Endodermal cell (in vitro differentiated cells): ENCODE results near the gene CHD6. TPM values are rescaled to one million over a fixed set of nuclear protein-coding genes. Genes with fewer than 3 reads are reported as not detected.

Source experiments
- DNase-seq: peaks from one replicate; pipeline ENCODE4 v3.0.0-alpha.2; 2017
- H3K27ac ChIP-seq: 2 replicates; pipeline ENCODE4 v1.5.1; 2013; ENCODE audit warnings: mild to moderate bottlenecking, low read depth, low read length, moderate library complexity
- H3K27me3 ChIP-seq: 2 replicates; pipeline ENCODE4 v1.6.1; 2013; ENCODE audit warnings: mild to moderate bottlenecking, low read length, moderate library complexity; ENCODE audit not compliant: insufficient read depth, control insufficient read depth, poor library complexity, severe bottlenecking
- H3K36me3 ChIP-seq: 2 replicates; pipeline ENCODE4 v1.7.0; 2013; ENCODE audit warnings: mild to moderate bottlenecking, low read length, moderate library complexity; ENCODE audit not compliant: control insufficient read depth, insufficient read depth
- H3K4me1 ChIP-seq: one replicate; pipeline ENCODE4 v1.7.0; 2013; ENCODE audit warnings: low read length; ENCODE audit not compliant: control insufficient read depth, insufficient read depth
- H3K4me3 ChIP-seq: 2 replicates; pipeline ENCODE4 v1.5.1; 2013; ENCODE audit warnings: mild to moderate bottlenecking, low read length, moderate library complexity
- H3K9ac ChIP-seq: 2 replicates; pipeline ENCODE4 v1.6.1; 2013; ENCODE audit warnings: mild to moderate bottlenecking, low read length, moderate library complexity; ENCODE audit not compliant: poor library complexity, severe bottlenecking; ENCODE audit errors: extremely low read depth
- H3K9me3 ChIP-seq: 2 replicates; pipeline ENCODE4 v1.6.1; 2013; ENCODE audit warnings: mild to moderate bottlenecking, low read length, moderate library complexity; ENCODE audit not compliant: control insufficient read depth
- H3K27ac Mint-ChIP-seq: 2 replicates; pipeline ENCODE4 v1.8.0; 2020; ENCODE audit warnings: mixed read lengths
- H3K27me3 Mint-ChIP-seq: 2 replicates; pipeline ENCODE4 v1.8.0; 2021; ENCODE audit warnings: mild to moderate bottlenecking, mixed read lengths; ENCODE audit not compliant: insufficient read depth
- H3K36me3 Mint-ChIP-seq: 2 replicates; pipeline ENCODE4 v1.8.0; 2020; ENCODE audit warnings: low read depth, mixed read lengths
- H3K4me1 Mint-ChIP-seq: 2 replicates; pipeline ENCODE4 v1.8.0; 2020; ENCODE audit warnings: mixed read lengths
- H3K4me3 Mint-ChIP-seq: 2 replicates; pipeline ENCODE4 v1.8.0; 2020; ENCODE audit warnings: mild to moderate bottlenecking, moderate library complexity, mixed read lengths
- H3K9me3 Mint-ChIP-seq: 2 replicates; pipeline ENCODE4 v1.8.0; 2020; ENCODE audit warnings: mild to moderate bottlenecking, mixed read lengths
- WGBS, 2 experiments: methylation state at CpG; one replicate each; pipeline versions ENCODE4 v1.1.5 to v1.1.7; 2013; ENCODE audit warnings: missing lambda C conversion rate in 2 of 2, mixed read lengths in 1 of 2; ENCODE audit not compliant: insufficient coverage in 1 of 2, insufficient read length in 1 of 2; 5-methylcytosine and 5-hydroxymethylcytosine counted together
- total RNA-seq, 2 donors: library from RNA; stranded (reverse); fragmentation: NEBNext Ultra II Directional in 1 of 2; extraction: Animal tissue kit (Norgen Biotek cat#: 25700) in 1 of 2; gene quantifications; 2 replicates in 1 of 2; 3 replicates in 1 of 2; pipeline ENCODE4 v1.2.1, GENCODE V29; 2021
- TF ChIP-seq, protein P1 (sequence below): fragments of 200-600 bp; sonication (generic); conservative IDR thresholded peaks from 2 replicates; pipeline ENCODE4 v1.5.0; 2021; ENCODE audit warnings: antibody characterized with exemption, mild to moderate bottlenecking

The CHD6 gene
- total RNA-seq, 2 donors from 2014 or later, result 82.5 to 107 TPM

DNA sequence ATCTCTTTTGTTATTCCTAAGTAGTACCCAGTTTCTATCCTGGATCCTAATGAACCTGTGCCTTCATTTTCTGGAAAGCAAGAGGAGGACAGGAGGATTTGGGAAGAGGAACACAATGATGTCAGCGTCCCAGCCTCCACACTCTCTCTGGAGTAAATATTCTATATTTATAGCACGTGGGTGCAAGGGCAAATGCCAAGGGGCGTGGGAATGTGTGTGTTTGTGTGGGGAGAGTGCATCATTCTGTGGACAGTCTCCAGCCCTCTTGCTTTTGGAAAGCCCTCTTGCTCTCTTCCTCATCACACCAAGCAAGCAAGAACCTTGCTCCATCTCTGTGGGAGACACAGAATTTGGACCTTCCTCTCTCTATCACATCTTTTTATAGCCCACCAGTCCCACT lies 148.3 kb downstream of the CHD6 start:
- no peak overlapping the region for H3K27ac ChIP-seq
- H3K4me1 ChIP-seq, result no peaks in the 10 kb centered on the region
- no peaks in the 10 kb centered on the region for H3K27me3 ChIP-seq
- H3K27me3 Mint-ChIP-seq, result no peaks in the 10 kb centered on the region
- no peaks in the 10 kb centered on the region for H3K4me1 Mint-ChIP-seq
- DNase-seq, result no peak
- no peak overlapping the region for H3K27ac Mint-ChIP-seq
- no peaks in the 10 kb centered on the region for H3K9me3 ChIP-seq
- H3K4me3 ChIP-seq, result no peak overlapping the region
- H3K36me3 Mint-ChIP-seq, result peaks cover 52% of the 10 kb centered on the region
- TF ChIP-seq, protein P1, sequence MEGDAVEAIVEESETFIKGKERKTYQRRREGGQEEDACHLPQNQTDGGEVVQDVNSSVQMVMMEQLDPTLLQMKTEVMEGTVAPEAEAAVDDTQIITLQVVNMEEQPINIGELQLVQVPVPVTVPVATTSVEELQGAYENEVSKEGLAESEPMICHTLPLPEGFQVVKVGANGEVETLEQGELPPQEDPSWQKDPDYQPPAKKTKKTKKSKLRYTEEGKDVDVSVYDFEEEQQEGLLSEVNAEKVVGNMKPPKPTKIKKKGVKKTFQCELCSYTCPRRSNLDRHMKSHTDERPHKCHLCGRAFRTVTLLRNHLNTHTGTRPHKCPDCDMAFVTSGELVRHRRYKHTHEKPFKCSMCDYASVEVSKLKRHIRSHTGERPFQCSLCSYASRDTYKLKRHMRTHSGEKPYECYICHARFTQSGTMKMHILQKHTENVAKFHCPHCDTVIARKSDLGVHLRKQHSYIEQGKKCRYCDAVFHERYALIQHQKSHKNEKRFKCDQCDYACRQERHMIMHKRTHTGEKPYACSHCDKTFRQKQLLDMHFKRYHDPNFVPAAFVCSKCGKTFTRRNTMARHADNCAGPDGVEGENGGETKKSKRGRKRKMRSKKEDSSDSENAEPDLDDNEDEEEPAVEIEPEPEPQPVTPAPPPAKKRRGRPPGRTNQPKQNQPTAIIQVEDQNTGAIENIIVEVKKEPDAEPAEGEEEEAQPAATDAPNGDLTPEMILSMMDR, result no peak
- peaks cover 1% of the 10 kb centered on the region for H3K9me3 Mint-ChIP-seq
- no peak overlapping the region for H3K4me3 Mint-ChIP-seq
- H3K36me3 ChIP-seq, result peaks cover 51% of the 10 kb centered on the region
- no peak overlapping the region for H3K9ac ChIP-seq
- WGBS, 2 experiments, result 80% methylated on average over 1 of the region's 3 CpGs; no CpG with 5 or more reads in 1 of the 2 experiments

DNA sequence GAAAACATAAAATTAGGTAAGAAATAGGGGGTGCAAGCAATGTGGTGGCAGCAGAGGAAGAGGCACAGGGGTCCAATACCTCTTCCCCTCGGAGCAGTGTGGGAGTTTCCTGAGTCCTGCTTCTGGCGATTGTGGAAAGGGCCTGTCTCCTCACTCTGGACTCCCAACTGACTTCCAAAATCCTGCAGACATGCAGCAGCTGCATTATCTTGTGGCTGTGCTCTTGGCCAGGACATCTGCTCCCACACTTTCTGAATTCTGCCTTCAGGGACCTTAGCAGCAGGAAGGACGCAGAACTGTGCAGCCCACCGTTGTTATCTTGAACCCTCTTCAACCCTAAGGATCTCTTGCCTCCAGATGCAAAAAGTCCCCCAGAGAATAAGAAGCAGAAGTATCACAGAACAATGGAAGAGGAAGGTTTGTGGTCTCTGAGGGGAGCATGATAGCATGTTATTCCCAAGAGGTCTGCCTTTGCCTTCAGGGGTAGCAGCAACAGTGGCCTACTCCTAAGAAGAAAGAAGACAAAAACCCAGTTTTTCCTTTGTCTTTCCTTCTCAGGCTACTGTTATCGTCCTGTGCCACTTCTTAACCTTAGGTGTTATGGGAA lies 149.1 kb downstream of the CHD6 start:
- H3K27ac ChIP-seq, result no peak overlapping the region
- peaks cover 59% of the 10 kb centered on the region for H3K36me3 Mint-ChIP-seq
- no peak overlapping the region for H3K4me3 ChIP-seq
- H3K9ac ChIP-seq, result no peak overlapping the region
- peaks cover 58% of the 10 kb centered on the region for H3K36me3 ChIP-seq
- H3K27me3 Mint-ChIP-seq, result no peaks in the 10 kb centered on the region
- TF ChIP-seq, protein P1, result no peak
- no peaks in the 10 kb centered on the region for H3K4me1 Mint-ChIP-seq
- H3K4me1 ChIP-seq, result no peaks in the 10 kb centered on the region
- no peak overlapping the region for H3K27ac Mint-ChIP-seq
- no peak for DNase-seq
- no peak overlapping the region for H3K4me3 Mint-ChIP-seq
- H3K9me3 Mint-ChIP-seq, result peaks cover 1% of the 10 kb centered on the region
- no peaks in the 10 kb centered on the region for H3K27me3 ChIP-seq
- 94 to 100% methylated on average over 5 of the region's 5 CpGs for WGBS, 2 experiments
- H3K9me3 ChIP-seq, result no peaks in the 10 kb centered on the region

DNA sequence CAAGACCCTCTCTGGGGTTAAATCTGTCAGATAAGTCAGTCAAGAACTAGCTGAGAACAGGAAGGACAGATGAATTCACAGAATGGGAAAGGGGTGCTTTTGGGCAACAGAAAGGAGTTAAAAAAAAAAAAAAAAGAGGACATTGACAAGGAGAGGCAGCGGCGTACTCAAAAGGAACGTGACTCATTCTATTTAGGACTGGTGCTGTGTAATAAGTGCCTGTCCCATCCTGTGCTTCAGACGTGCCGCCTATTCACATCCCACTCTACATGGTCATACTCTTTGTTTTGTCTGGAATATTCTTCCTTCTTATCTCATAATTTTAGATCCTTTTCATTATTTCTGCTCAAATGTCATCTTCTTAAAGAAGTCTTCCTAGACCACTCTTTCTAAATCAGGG lies 150.5 kb downstream of the CHD6 start:
- 86% methylated on average over 3 to 5 of the region's 5 CpGs for WGBS, 2 experiments
- Mint-ChIP-seq H3K4me3 (no peak overlapping the region), H3K36me3 (peaks cover 72% of the 10 kb centered on the region), H3K4me1 (no peaks in the 10 kb centered on the region), H3K27me3 (no peaks in the 10 kb centered on the region), H3K27ac (no peak overlapping the region), H3K9me3 (peaks cover 1% of the 10 kb centered on the region)
- Histone ChIP-seq H3K27ac (no peak overlapping the region), H3K27me3 (no peaks in the 10 kb centered on the region), H3K9me3 (peaks cover 2% of the 10 kb centered on the region), H3K9ac (no peak overlapping the region), H3K4me1 (no peaks in the 10 kb centered on the region), H3K36me3 (peaks cover 57% of the 10 kb centered on the region), H3K4me3 (no peak overlapping the region)
- DNase-seq, result no peak
- TF ChIP-seq, protein P1, result no peak
